D721Med (cell line): ENCODE measurements around the gene NRXN3.

Experiments used
- DNase-seq: peaks from one replicate; pipeline ENCODE4 v3.0.0; 2011; ENCODE audit warnings: low spot score; ENCODE audit not compliant: insufficient read length
- FAIRE-seq: peaks from 2 replicates; lab custom pipeline; 2011; peaks lifted over from hg19 to GRCh38; lab: Jason Lieb, UNC
- CTCF ChIP-seq: IDR thresholded peaks from 2 replicates; pipeline ENCODE4 v1.5.1; 2012; ENCODE audit warnings: mild to moderate bottlenecking, control low read depth; ENCODE audit not compliant: insufficient read depth; ENCODE audit errors: missing control alignments

NRXN3 gene

GRCh38 chr14:79658221-79658620, 1488.0 kb downstream of the NRXN3 start:
- no peak for FAIRE-seq
- no peak for DNase-seq
- TF ChIP-seq CTCF: no peak

- no peak for TF ChIP-seq CTCF
- FAIRE-seq (no peak), DNase-seq (no peak)
Observed at GRCh38 chr14:79658769-79659168, 1488.6 kb downstream of the NRXN3 start.

- DNase-seq (no peak), FAIRE-seq (no peak)
- no peak for TF ChIP-seq CTCF
Observed at GRCh38 chr14:79660053-79660939, 1490.1 kb downstream of the NRXN3 start.

- no peak for TF ChIP-seq CTCF
- FAIRE-seq (no peak), DNase-seq (no peak)
Observed at GRCh38 chr14:79661752-79662151, 1491.6 kb downstream of the NRXN3 start.

GRCh38 chr14:79663453-79663852, 1493.3 kb downstream of the NRXN3 start:
- FAIRE-seq: no peak
- no peak for DNase-seq
- no peak for TF ChIP-seq CTCF

GRCh38 chr14:79665556-79665955, 1495.4 kb downstream of the NRXN3 start:
- TF ChIP-seq CTCF: no peak
- no peak for DNase-seq
- FAIRE-seq: no peak

- TF ChIP-seq CTCF: no peak
- no peak for DNase-seq
- no peak for FAIRE-seq
Observed at GRCh38 chr14:79668951-79669350, 1498.8 kb downstream of the NRXN3 start.
